ENCODE measurements around the gene ARHGAP27. TPM values are rescaled to one million over a fixed set of nuclear protein-coding genes. Genes with fewer than 3 reads are reported as not detected.

The ARHGAP27 gene
- total RNA-seq, 1 donor from 2014 or later = 26.8 TPM

DNA sequence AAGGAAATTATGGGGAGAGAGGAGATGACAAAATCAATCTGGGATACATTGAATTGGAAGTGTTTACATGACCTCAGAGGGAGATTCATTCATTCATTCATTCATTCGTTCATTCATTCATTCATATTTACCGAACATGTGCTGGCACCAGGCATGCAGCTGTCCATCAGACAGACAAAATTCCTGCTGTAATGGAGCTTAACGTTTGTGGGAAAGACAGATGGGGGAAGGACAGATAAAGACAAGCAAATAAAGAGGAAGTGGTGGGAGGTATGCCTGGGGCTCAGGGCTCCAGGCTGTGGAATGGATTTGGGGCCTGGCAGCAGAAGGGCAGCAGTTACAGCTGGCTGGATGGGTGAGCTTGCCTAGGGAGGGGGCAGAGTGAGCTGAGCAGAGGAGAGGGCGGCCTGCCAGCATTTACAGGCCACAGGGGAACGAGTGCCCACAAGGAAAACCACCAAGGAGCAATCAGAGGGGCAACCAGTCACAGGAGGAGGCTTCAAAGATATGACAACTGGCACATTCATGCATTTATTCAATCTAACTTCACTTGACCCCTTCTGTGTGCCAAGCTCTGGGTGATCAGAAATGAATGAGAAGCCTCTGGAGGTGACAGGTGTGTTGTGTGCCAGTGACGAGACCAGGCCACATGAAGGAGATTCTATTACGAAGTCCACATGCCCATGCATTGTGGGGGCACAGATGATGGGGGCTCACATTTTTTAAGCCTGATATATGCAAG lies 48.5 kb downstream of the ARHGAP27 start:
- DNase-seq (ENCODE audit: extremely low spot score, unreplicated experiment) = no peak
- no peaks in the 10 kb centered on the region for H3K9me3 Mint-ChIP-seq
- no peaks in the 10 kb centered on the region for H3K36me3 Mint-ChIP-seq
- H3K4me3 Mint-ChIP-seq = no peak overlapping the region
- TF ChIP-seq, protein P1, sequence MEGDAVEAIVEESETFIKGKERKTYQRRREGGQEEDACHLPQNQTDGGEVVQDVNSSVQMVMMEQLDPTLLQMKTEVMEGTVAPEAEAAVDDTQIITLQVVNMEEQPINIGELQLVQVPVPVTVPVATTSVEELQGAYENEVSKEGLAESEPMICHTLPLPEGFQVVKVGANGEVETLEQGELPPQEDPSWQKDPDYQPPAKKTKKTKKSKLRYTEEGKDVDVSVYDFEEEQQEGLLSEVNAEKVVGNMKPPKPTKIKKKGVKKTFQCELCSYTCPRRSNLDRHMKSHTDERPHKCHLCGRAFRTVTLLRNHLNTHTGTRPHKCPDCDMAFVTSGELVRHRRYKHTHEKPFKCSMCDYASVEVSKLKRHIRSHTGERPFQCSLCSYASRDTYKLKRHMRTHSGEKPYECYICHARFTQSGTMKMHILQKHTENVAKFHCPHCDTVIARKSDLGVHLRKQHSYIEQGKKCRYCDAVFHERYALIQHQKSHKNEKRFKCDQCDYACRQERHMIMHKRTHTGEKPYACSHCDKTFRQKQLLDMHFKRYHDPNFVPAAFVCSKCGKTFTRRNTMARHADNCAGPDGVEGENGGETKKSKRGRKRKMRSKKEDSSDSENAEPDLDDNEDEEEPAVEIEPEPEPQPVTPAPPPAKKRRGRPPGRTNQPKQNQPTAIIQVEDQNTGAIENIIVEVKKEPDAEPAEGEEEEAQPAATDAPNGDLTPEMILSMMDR (conservative IDR thresholded peaks at IDR 0.05) = no peak
- no peak overlapping the region for H3K27ac Mint-ChIP-seq
- H3K4me1 Mint-ChIP-seq (ENCODE audit: unreplicated experiment) = peaks cover 13% of the 10 kb centered on the region
- H3K27me3 Mint-ChIP-seq = peaks cover 35% of the 10 kb centered on the region

DNA sequence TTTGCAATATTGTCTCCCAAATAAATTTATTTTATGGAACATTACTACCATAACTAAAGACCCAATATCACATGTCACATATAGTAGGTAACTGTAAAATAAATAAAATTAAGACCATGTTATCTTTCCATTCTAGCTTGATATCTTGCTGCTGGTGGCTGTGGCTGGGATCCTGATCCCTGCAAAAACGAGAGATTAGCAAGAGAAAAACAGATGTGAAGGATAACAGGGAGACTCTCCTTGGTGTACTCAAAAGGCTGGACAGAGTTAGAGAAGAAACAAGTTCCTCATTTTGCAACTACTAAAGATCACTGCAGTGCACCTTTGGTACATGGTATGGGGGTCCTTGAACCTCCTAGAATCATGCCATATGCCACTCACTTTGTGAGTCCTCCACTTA lies 49.7 kb downstream of the ARHGAP27 start:
- peaks cover 29% of the 10 kb centered on the region for H3K27me3 Mint-ChIP-seq
- no peak for DNase-seq (ENCODE audit: extremely low spot score, unreplicated experiment)
- peaks cover 10% of the 10 kb centered on the region for H3K4me1 Mint-ChIP-seq (ENCODE audit: unreplicated experiment)
- no peaks in the 10 kb centered on the region for H3K9me3 Mint-ChIP-seq
- TF ChIP-seq, protein P1 (conservative IDR thresholded peaks at IDR 0.05) = no peak
- no peak overlapping the region for H3K27ac Mint-ChIP-seq
- no peaks in the 10 kb centered on the region for H3K36me3 Mint-ChIP-seq
- H3K4me3 Mint-ChIP-seq = no peak overlapping the region

DNA sequence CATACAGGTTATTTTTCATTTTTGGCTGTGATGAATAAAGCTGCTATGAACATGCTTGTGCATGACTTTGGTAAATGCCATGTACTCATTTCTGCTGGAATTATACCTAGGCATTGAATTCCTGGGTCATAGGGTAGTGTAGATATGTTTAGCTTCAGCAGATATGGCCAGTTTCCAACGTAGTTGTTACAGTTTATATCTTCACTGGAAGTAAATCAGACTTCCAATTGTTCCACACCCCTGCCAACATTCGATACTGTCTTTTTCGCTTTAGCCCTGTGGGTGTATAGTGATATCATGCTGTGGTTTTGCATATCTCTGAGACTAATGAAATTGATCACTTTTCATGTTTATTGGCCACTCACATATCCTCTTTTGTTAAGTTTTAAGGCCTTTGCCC lies 50.4 kb downstream of the ARHGAP27 start:
- Mint-ChIP-seq H3K27ac (peak overlapping the region; percentile 3), H3K36me3 (no peaks in the 10 kb centered on the region), H3K4me1 (ENCODE audit: unreplicated experiment) (peaks cover 16% of the 10 kb centered on the region), H3K27me3 (peaks cover 30% of the 10 kb centered on the region), H3K4me3 (no peak overlapping the region), H3K9me3 (no peaks in the 10 kb centered on the region)
- TF ChIP-seq, protein P1 (conservative IDR thresholded peaks at IDR 0.05) = no peak
- no peak for DNase-seq (ENCODE audit: extremely low spot score, unreplicated experiment)

DNA sequence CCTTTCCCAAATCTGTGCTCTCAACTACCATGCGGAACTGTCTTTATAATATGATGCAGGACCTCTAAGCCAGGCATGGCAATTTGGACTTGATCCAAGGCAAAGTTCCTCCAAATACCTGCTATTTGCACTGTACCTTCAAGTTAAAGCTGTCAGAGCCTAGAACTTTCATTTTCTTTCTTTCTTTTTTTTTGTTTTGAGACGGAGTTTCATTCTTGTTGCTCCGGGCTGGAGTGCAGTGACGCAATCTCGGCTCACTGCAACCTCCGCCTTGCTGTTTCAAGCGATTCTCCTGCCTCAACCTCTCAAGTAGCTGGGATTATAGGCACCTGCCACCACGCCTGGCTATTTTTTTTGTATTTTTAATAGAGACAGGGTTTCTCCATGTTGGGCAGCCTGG lies 51.7 kb downstream of the ARHGAP27 start:
- Mint-ChIP-seq H3K36me3 (no peaks in the 10 kb centered on the region), H3K27me3 (peaks cover 28% of the 10 kb centered on the region), H3K4me1 (ENCODE audit: unreplicated experiment) (peaks cover 16% of the 10 kb centered on the region), H3K4me3 (no peak overlapping the region), H3K27ac (peak overlapping the region; percentile 22), H3K9me3 (no peaks in the 10 kb centered on the region)
- TF ChIP-seq, protein P1 (conservative IDR thresholded peaks at IDR 0.05) = no peak
- no peak for DNase-seq (ENCODE audit: extremely low spot score, unreplicated experiment)

DNA sequence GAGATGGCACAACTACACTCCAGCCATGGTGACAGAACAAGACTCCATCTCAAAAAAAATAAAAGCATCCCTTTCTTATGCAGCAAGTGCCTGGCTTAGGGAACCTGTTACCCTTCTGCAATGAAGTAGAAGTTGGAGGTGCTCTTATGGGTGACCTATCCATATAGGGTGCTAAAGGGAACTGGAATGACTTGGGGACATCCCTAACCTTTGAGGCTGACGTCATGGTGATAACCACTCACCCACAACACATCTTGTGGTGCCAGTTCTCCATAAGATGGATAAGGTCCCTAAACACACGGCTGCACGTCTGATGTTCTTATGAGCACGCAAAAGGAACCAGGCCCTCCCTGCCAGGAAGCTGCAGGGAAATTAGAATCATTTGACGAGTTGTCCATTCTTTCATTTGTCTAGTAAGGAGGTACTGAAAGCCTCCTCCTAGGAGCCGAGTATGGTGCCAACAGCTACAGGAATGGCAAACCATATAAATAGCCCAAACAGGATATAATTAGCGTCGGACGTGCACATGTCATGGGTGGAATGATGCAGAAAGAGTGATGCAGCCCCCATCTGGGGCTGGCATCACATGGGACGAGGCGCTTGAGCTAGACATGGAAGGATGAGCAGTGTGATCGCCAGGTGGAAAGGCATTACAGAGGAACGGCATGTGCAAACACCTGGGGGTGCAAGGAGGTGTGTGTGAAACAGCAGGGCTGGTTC lies 52.5 kb downstream of the ARHGAP27 start:
- Mint-ChIP-seq H3K4me1 (ENCODE audit: unreplicated experiment) (peaks cover 19% of the 10 kb centered on the region), H3K9me3 (no peaks in the 10 kb centered on the region), H3K27ac (peak overlapping the region; percentile 22), H3K27me3 (peaks cover 22% of the 10 kb centered on the region), H3K36me3 (no peaks in the 10 kb centered on the region), H3K4me3 (no peak overlapping the region)
- TF ChIP-seq, protein P1 (conservative IDR thresholded peaks at IDR 0.05) = no peak
- no peak for DNase-seq (ENCODE audit: extremely low spot score, unreplicated experiment)

All from type B pancreatic cell (in vitro differentiated cells).